Breast epithelium (tissue), 4 donors: ENCODE results near the gene ADGRV1. TPM values are rescaled to one million over a fixed set of nuclear protein-coding genes. Genes with fewer than 3 reads are reported as not detected.

ENCODE experiments used
- DNase-seq, 2 donors: peaks; one replicate each; pipeline ENCODE4 v3.0.0-alpha.2; 2019; ENCODE audit warnings: low spot score in 2 of 2
- H3K27ac ChIP-seq, 2 donors: fragments of 200-600 bp; sonication (generic) in 1 of 2; one replicate each; pipeline ENCODE4 v1.5.1; 2016 to 2019; ENCODE audit warnings: mild to moderate bottlenecking in 1 of 2
- H3K27me3 ChIP-seq, 2 donors: fragments of 200-600 bp; sonication (generic) in 1 of 2; one replicate each; pipeline versions ENCODE4 v1.5.1 to v1.6.0; 2017 to 2019; ENCODE audit warnings: control low read depth in 1 of 2, mild to moderate bottlenecking in 1 of 2
- H3K36me3 ChIP-seq: fragments of 200-600 bp; one replicate; pipeline ENCODE4 v1.5.1; 2019
- H3K4me1 ChIP-seq, 2 donors: fragments of 200-600 bp; sonication (generic); one replicate each; pipeline ENCODE4 v1.5.1; 2016 to 2019; ENCODE audit warnings: control low read depth in 1 of 2
- H3K4me3 ChIP-seq, 3 donors: fragments of 200-600 bp; sonication (generic); 1 replicate in 2 of 3; 2 replicates in 1 of 3; pipeline ENCODE4 v1.5.1; 2016 to 2019; ENCODE audit warnings: mild to moderate bottlenecking in 3 of 3, moderate library complexity in 2 of 3
- H3K9me3 ChIP-seq, 2 donors: fragments of 200-600 bp; sonication (generic) in 1 of 2; one replicate each; pipeline ENCODE4 v1.5.1; 2016 to 2019; ENCODE audit warnings: control low read depth in 1 of 2
- CTCF ChIP-seq, 3 donors: fragments of 450-650 bp; IDR thresholded peaks; one replicate each; pipeline ENCODE4 v1.5.1; 2016 to 2017; ENCODE audit warnings: antibody characterized with exemption in 3 of 3, mild to moderate bottlenecking in 3 of 3, moderate library complexity in 3 of 3
- POLR2A ChIP-seq: fragments of 450-650 bp; IDR thresholded peaks from one replicate; pipeline ENCODE4 v1.6.1; 2016; ENCODE audit warnings: antibody characterized with exemption, mild to moderate bottlenecking, moderate library complexity
- POLR2AphosphoS5 ChIP-seq, 3 donors: sonication (generic); formaldehyde crosslinking; IDR thresholded peaks; one replicate each; pipeline ENCODE4 v1.6.1; 2017; ENCODE audit warnings: antibody characterized with exemption in 3 of 3
- intact Hi-C: fragments of 100-400 bp; cut with DNase I; formaldehyde crosslinking; loops from one replicate; pipeline ENCODE4 v1.15.1; 2023; ENCODE audit warnings: low total_unique reads
- total RNA-seq, 3 donors: library from RNA; depleted of rRNA; stranded (reverse); fragments of >200 nt; gene quantifications; one replicate each; pipeline ENCODE4 v1.1.0, GENCODE V29; 2016

ADGRV1 gene
- total RNA-seq, 3 donors from 2014 or later = 0.32 to 85.2 (median 55.3) TPM

DNA sequence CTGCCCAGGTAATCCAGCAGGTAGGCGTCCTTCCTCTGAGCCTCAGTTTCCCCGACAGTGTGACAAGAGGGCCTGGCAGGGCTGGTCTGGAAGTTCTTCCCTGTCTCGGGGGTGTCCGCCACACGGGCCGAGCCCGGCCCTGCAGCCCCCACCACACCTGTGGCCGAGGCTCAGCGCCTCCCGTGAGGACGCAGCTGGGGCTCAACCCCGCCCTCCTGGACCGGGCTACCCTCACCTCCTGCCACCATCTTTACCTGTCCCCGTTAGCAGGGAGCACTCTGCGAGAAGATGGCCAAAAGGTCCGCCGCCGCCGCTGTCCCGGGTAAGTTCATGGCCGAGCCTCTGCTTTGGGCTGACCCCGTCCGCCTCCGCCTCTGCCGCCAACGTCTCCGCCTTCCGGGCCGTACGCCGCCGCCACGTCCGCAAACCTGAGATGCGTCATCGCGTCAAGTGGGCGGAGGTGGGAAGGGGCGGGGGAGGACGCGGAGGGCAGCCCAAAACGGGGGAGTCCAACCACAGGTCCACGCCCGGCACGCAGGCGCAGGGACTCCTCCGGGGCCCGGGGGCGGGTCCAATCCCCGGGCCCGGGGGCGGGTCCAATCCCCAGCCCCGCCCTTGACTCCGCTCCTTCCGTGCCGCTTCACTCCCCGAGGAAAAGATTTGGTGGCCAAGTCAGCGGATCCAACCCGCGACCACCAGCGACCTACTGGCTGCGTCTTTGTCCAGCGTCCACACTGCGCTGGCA is 29.2 kb upstream of the ADGRV1 start, which contains the start of gene LYSMD3:
Gene LYSMD3, minus strand, starts transcription at position 391 of the 745 bp plus-strand sequence. CDS start 4,295 bp downstream, outside the sequence.
- Histone ChIP-seq H3K27ac (peak within 1 kb of the TSS; percentile 94 to 97), H3K9me3 (no peaks in the 10 kb centered on the region), H3K36me3 (no peaks in the 10 kb centered on the region), H3K4me1 (no peaks in the 10 kb centered on the region), H3K4me3 (peak within 1 kb of the TSS; percentile 77 to 94 (median 89)), H3K27me3 (no peaks in the 10 kb centered on the region)
- TF ChIP-seq CTCF (IDR thresholded peaks at IDR 0.05) (no peak), POLR2AphosphoS5 (IDR thresholded peaks at IDR 0.05) (peak; percentile 89 to 95 (median 92)), POLR2A (peak; percentile 71)
- intact Hi-C loops = no loop called here
- peak; percentile 96 to 97 for DNase-seq

DNA sequence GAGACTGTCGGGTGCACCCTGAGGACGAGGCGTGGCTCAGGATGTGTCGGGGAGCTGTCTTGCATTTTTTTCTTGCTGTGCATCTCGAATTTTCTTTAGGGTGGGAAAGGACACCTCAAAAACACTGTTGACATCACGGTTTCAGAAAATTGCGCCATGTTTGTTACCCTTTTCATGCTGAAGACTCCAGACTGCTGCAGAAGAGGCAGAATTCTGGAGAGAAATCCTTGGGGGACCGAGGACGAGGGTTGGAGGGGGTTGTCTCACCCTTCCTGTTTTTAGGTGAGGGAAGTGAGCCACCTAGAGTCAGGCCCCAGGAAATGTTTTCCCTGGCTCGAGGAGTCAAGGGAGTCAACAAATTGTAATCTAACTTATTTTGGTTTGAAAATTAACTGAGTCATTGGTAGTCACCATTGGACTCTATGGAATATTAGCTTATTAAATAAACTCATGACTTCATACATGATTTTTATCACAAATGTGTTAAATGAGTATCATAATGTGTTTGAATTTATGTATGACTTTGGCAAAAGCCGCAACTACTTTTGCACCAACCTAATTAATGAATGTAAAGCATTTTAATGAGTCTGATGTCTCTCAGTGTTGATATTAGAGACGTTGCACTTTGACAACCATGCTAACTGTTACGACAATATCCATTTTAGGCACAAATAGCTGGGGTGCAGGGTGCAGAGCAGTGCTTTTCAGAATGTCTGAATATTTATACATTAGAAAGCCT is 28.5 kb upstream of the ADGRV1 start:
- DNase-seq = peak; percentile 57 to 60
- Histone ChIP-seq H3K27me3 (no peaks in the 10 kb centered on the region), H3K4me3 (peak overlapping the region; percentile 77 to 94 (median 89)), H3K4me1 (no peaks in the 10 kb centered on the region), H3K27ac (peak overlapping the region; percentile 94 to 97), H3K9me3 (no peaks in the 10 kb centered on the region), H3K36me3 (no peaks in the 10 kb centered on the region)
- intact Hi-C loops = no loop called here
- peak; percentile 11 to 64 (median 50) for TF ChIP-seq CTCF (IDR thresholded peaks at IDR 0.05)
- no peak for TF ChIP-seq POLR2AphosphoS5 (IDR thresholded peaks at IDR 0.05)

DNA sequence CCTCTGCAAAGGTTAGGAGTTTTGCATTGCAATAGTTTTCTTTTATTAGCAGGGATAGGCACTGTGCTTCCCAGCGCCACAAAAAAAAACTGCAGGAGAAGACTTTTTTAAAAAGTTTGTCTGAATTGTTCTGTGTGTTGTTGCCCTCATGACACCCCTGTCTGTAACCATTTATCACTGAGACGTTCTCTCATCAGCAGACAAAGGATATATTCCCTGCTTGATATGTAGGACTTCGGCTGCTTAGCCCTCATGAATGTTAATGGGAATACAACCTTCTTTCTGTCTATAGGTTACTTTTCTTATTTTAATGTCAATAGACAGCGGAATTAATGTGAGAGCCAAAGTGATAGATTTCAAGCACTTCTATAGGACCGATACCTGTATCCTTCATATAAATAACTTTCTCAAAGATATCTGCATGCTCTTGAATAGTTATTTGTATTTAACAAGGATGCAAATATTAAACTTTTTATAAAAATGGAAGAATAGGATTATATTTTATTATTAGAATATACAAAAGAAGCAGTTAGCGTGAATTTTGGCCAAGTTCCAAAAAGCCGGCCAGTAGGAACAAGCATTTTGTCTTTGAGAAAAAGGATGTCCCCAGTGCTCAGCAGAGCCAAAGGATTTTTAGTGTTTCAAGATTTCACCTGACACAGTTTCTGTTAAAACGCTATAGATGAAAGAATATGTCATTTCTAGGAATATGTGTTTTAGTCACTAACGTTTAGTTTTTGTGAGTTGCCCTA is 27.7 kb upstream of the ADGRV1 start:
- Histone ChIP-seq H3K9me3 (no peaks in the 10 kb centered on the region), H3K36me3 (no peaks in the 10 kb centered on the region), H3K4me1 (no peaks in the 10 kb centered on the region), H3K27ac (no peak overlapping the region), H3K4me3 (peak overlapping the region in 2 of 3 donors; percentile 77 to 94), H3K27me3 (no peaks in the 10 kb centered on the region)
- DNase-seq = no peak
- TF ChIP-seq POLR2A = no peak
- intact Hi-C loops = no loop called here

GRCh38 chr5:90533794-90534193 is 24.8 kb upstream of the ADGRV1 start:
- no peak for TF ChIP-seq POLR2AphosphoS5 (IDR thresholded peaks at IDR 0.05)
- TF ChIP-seq POLR2A = no peak
- TF ChIP-seq CTCF (IDR thresholded peaks at IDR 0.05) = no peak
- Histone ChIP-seq H3K9me3 (no peaks in the 10 kb centered on the region), H3K27ac (no peak overlapping the region), H3K36me3 (no peaks in the 10 kb centered on the region), H3K27me3 (no peaks in the 10 kb centered on the region), H3K4me1 (no peaks in the 10 kb centered on the region), H3K4me3 (no peak overlapping the region)
- DNase-seq = no peak
- intact Hi-C loops = no loop called here

DNA sequence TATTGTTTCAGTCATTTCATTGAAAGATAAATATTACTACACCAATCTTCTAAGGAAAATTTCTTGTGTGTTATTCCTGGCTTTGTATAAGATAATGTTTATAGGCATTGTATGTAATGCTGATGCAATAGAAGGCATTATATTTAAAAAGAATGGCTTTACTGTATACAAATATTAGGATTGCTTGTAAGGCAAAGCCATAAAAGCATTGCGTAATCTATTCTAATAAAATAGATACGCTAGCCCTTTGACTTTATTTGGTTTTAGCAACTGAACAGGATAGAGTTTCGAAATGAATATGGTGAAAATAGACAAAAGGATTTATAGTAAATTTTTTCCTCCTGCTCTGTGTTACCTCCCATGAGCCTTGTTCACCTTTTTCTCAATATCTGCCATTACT is 23.7 kb upstream of the ADGRV1 start:
- Histone ChIP-seq H3K4me3 (no peak overlapping the region), H3K27me3 (no peaks in the 10 kb centered on the region), H3K4me1 (no peaks in the 10 kb centered on the region), H3K9me3 (no peaks in the 10 kb centered on the region), H3K27ac (no peak overlapping the region), H3K36me3 (no peaks in the 10 kb centered on the region)
- no peak for TF ChIP-seq POLR2A
- no peak for TF ChIP-seq POLR2AphosphoS5 (IDR thresholded peaks at IDR 0.05)
- no peak for TF ChIP-seq CTCF (IDR thresholded peaks at IDR 0.05)
- intact Hi-C loops = no loop called here
- no peak for DNase-seq
